Kidney (tissue), 14 donors: Measurements from ENCODE around the gene CLASP1. TPM values are rescaled to one million over a fixed set of nuclear protein-coding genes. Genes with fewer than 3 reads are reported as not detected.
A peak's percentile ranks its signal among the peaks of the same experiment; 100 is the strongest.

Experiments
- DNase-seq, 5 donors: peaks; one replicate each; pipeline ENCODE4 v3.0.0-alpha.2; 2013 to 2020
- FAIRE-seq: peaks from 2 replicates; lab custom pipeline; 2012; peaks lifted over from hg19 to GRCh38; lab: Jason Lieb, UNC
- H3K27ac ChIP-seq, 2 donors: one replicate each; pipeline ENCODE4 v1.7.0; 2013; ENCODE audit warnings: low read depth in 2 of 2, low read length in 2 of 2, inconsistent platforms in 1 of 2
- H3K27me3 ChIP-seq: one replicate; pipeline ENCODE4 v1.7.1; 2013; ENCODE audit warnings: low read length, inconsistent platforms; ENCODE audit not compliant: control insufficient read depth, insufficient read depth
- H3K36me3 ChIP-seq, 3 donors: one replicate each; pipeline versions ENCODE4 v1.7.0 to v1.7.1; 2013; ENCODE audit warnings: low read length in 3 of 3, control low read depth in 1 of 3, inconsistent platforms in 1 of 3; ENCODE audit not compliant: insufficient read depth in 3 of 3, control insufficient read depth in 2 of 3
- H3K4me1 ChIP-seq, 3 donors: one replicate each; pipeline versions ENCODE4 v1.7.0 to v1.7.1; 2013; ENCODE audit warnings: low read length in 3 of 3, inconsistent platforms in 1 of 3, low read depth in 1 of 3; ENCODE audit not compliant: control insufficient read depth in 2 of 3, insufficient read depth in 2 of 3
- H3K4me3 ChIP-seq, 3 donors: one replicate each; pipeline versions ENCODE4 v1.7.0 to v1.8.1; 2013; ENCODE audit warnings: low read length in 3 of 3, control low read depth in 1 of 3, inconsistent platforms in 1 of 3
- H3K9ac ChIP-seq, 3 donors: one replicate each; pipeline versions ENCODE4 v1.7.0 to v1.7.1; 2013; ENCODE audit warnings: low read length in 3 of 3, control low read depth in 1 of 3, inconsistent platforms in 1 of 3
- H3K9me3 ChIP-seq, 3 donors: one replicate each; pipeline versions ENCODE4 v1.7.0 to v1.7.1; 2013; ENCODE audit warnings: low read length in 3 of 3, control low read depth in 1 of 3, inconsistent platforms in 1 of 3; ENCODE audit not compliant: control insufficient read depth in 2 of 3, insufficient read depth in 1 of 3
- CTCF ChIP-seq: IDR thresholded peaks from 3 replicates; pipeline ENCODE4 v1.5.1; 2012; ENCODE audit warnings: mild to moderate bottlenecking, moderate library complexity, borderline replicate concordance; ENCODE audit not compliant: insufficient read depth; ENCODE audit errors: extremely low read depth
- intact Hi-C: fragments of 100-400 bp; cut with DNase I; formaldehyde crosslinking; loops from one replicate; pipeline ENCODE4 v1.11.1; 2022
- polyA plus RNA-seq: library from polyadenylated mRNA; stranded (reverse); fragments of 350-450 nt; fragmentation: Illumina TruSeq; extraction: RNeasy Lipid Tissue Mini Kit (QIAGEN cat#74804); gene quantifications from one replicate; pipeline ENCODE4 v1.2.3, GENCODE V29; 2014; ENCODE audit warnings: low read depth, low replicate concordance; ENCODE audit not compliant: insufficient read depth
- total RNA-seq: library from RNA; stranded (reverse); fragmentation: NEBNext Ultra II Directional; extraction: Animal tissue kit (Norgen Biotek cat#: 25700); gene quantifications from one replicate; pipeline ENCODE4 v1.2.1, GENCODE V29; 2021
- donor health status: control.
- donor health status: control.
- donor health status: control.
- donor health status: control.
- donor health status: control.
- donor health status: DM: yes; HTN: yes; CAD: no.
- donor health status: Normal renal cell carcinoma (clear cell type).

Gene CLASP1
- total and polyA plus RNA-seq, 2 donors from 2014 or later = 6.8 to 71.5 TPM

GRCh38 chr2:121360566-121361300 is 288.5 kb downstream of the CLASP1 start:
- H3K9ac ChIP-seq = no peak overlapping the region
- TF ChIP-seq CTCF = no peak
- H3K36me3 ChIP-seq = peaks cover 10 to 34% (median 25%) of the 10 kb centered on the region in 3 donors
- intact Hi-C loops = no loop called here
- FAIRE-seq (no peak), DNase-seq (no peak)
- peaks cover 0 to 15% (median 3%) of the 10 kb centered on the region in 3 donors for H3K4me1 ChIP-seq
- no peaks in the 10 kb centered on the region for H3K9me3 ChIP-seq
- no peak overlapping the region for H3K4me3 ChIP-seq
- no peaks in the 10 kb centered on the region for H3K27me3 ChIP-seq
- H3K27ac ChIP-seq = no peak overlapping the region

GRCh38 chr2:121359716-121360565 is 289.3 kb downstream of the CLASP1 start:
- peaks cover 4 to 36% (median 23%) of the 10 kb centered on the region in 3 donors for H3K36me3 ChIP-seq
- H3K9me3 ChIP-seq = no peaks in the 10 kb centered on the region
- DNase-seq = no peak
- FAIRE-seq = no peak
- H3K9ac ChIP-seq = no peak overlapping the region
- H3K27me3 ChIP-seq = no peaks in the 10 kb centered on the region
- intact Hi-C loops = loop anchor here (5.0 kb wide), 1 partner anchor 273 kb away; no protein-coding TSS in a partner anchor
- H3K4me1 ChIP-seq = peaks cover 0 to 15% (median 3%) of the 10 kb centered on the region in 3 donors
- H3K4me3 ChIP-seq = no peak overlapping the region
- TF ChIP-seq CTCF = no peak
- H3K27ac ChIP-seq = peak overlapping the region in 1 of 2 donors; percentile 5

GRCh38 chr2:121359170-121359569 is 290.1 kb downstream of the CLASP1 start:
- FAIRE-seq (no peak), DNase-seq (no peak)
- intact Hi-C loops = loop anchor here (5.0 kb wide), 1 partner anchor 272 kb away; no protein-coding TSS in a partner anchor
- Histone ChIP-seq H3K9me3 (no peaks in the 10 kb centered on the region), H3K4me1 (peaks cover 0 to 15% (median 3%) of the 10 kb centered on the region in 3 donors), H3K9ac (no peak overlapping the region), H3K27ac (no peak overlapping the region), H3K27me3 (no peaks in the 10 kb centered on the region), H3K4me3 (no peak overlapping the region), H3K36me3 (peaks cover 5 to 41% (median 25%) of the 10 kb centered on the region in 3 donors)
- no peak for TF ChIP-seq CTCF
